HG02938 (cell line): ENCODE measurements around the gene COL16A1.

Experiments used
- ATAC-seq: cut with Tn5 transposase; IDR thresholded peaks from one replicate; pipeline ENCODE4 v1.9.1; 2021; ENCODE audit warnings: mild to moderate bottlenecking, moderate library complexity; ENCODE audit not compliant: unreplicated experiment

Gene COL16A1

DNA sequence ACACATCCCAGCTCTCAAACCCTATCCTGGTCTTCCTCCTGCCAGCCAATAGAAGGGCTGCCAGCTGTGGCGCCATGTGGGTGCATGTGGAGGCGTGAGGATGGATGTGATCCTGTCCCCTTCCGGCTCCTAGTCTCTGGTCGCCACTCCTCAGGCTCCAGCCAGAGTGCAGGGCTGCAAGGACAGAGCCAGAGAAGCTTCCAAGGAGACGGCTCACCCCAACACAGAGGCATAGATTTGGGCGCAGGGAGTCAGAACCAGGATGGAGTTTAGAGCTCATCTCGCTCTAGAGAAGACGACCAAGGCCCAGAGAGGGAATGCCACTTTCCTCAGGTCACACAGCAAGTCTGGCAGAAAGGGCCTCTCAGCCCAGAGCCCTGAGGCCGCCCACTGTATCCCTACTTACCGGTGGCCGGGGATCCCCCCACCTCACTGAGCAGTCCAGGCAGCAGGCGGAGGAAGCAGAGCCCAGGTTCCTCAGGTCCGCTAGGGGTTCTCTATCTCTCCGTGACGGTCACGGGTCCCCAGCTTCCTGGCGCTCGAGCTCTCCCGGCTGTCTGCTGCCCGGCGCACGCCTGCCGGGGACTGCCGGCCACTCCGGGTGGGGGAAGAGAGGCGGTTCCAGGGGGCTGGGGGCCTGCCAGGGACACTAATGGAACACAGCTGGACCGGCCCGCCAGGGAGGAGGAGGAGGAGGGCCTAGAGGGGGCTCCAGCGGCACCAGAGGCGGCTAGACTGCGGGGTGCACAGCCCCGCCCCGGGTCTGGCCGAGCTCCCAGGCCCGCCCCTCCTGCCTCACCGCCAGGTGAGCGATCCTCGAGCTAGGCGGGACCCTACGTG, at the start of gene COL16A1:
TSS of gene COL16A1 (minus strand) at position 587 of the 840 bp plus-strand sequence. CDS start 1,824 bp downstream, outside the sequence.
- no peak for ATAC-seq

DNA sequence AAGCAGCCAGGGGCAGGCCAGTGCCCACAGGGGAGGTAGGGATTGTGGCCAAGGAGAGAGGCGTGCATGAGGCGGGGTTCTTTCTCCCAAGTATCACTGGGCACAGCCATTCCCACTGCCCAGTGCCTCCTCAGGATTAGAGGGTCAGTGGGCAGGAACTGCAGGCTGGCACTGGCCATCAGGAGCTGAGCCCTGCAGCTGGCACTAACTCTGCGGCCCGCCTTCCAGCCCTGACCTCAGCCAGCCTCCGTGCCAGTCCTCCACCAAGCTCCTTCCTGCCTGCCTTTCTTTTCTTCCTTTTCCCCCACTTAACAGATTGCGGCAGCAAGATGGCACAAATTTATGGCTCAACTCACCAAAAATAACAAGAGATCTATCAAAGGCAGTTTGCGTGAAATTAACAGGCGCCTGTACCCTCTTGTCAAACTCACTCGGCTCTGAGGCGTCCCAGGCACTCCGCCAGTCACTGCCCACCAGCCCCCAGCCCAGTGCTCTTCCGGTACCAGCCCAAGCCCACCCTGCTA, 49.2 kb upstream of the COL16A1 start:
- no peak for ATAC-seq

DNA sequence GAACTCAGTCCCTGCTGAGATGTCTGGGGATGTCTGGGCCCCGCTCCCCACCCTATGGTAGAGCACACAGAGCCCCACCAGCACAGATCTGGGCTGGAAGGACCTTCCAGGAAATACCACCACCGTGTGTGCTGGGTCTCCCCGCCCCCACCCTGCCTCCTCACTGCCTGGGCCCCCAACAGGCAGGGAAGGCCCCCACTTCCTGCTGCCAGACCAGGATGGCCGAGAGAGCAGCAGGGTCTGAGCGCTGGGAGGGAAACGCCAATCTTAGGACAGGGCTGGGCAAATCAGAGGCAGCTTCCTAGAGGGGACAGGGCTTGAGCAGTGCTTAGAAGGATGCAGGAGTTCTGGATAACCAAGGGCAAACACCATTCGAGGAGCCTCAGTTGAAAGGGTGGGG, 48.4 kb upstream of the COL16A1 start:
- no peak for ATAC-seq

DNA sequence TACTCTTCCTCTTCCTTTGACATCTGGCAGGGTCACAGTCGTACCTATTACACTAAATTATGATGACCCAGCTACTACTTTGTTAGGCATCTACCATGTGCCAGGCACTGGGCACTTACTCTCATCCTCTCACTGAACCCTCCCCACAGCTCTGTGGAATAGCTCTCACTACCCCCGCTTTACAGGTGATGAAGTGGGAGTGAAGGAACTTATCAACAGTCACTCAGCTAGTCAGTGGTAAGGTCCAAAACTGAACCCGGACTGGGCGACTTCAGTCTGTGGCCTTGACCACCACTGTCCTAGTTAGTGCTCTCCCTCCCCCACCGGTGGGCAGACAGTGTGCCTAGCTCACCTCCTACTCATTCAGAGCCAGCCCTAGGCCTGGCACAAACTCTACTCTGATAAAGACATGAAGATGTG, 48.0 kb upstream of the COL16A1 start:
- no peak for ATAC-seq

DNA sequence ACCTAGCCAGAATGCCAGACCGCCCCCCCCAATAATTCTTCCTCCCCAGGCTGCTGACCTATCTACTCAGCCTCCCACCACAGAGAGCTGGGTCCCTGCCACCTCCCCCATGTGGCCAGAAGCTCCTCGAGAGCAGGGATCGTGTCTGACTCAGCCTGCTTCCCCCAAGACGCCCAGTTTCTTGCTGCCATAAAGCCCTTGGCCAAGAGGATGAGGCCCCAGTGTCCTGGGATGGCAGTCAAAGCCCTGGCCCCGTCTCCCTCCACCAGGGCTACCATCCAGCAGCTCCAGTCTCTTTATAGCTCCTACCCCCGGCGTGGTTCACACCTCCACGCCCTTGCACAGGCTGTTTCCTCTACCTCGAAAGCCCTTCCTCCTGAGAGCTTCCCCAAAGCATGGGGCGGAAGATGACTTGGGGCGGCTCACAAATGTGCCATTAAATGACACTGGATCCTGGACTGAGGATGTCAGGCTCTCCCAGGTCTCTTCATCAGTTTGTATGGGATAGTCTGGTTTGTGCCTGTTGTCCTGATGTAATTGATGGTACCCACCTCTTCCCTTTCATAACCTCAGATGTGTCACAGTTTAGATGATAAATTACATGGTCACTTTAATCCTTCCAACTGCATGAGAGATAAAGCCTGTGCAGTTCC, 47.2 kb upstream of the COL16A1 start:
- no peak for ATAC-seq

DNA sequence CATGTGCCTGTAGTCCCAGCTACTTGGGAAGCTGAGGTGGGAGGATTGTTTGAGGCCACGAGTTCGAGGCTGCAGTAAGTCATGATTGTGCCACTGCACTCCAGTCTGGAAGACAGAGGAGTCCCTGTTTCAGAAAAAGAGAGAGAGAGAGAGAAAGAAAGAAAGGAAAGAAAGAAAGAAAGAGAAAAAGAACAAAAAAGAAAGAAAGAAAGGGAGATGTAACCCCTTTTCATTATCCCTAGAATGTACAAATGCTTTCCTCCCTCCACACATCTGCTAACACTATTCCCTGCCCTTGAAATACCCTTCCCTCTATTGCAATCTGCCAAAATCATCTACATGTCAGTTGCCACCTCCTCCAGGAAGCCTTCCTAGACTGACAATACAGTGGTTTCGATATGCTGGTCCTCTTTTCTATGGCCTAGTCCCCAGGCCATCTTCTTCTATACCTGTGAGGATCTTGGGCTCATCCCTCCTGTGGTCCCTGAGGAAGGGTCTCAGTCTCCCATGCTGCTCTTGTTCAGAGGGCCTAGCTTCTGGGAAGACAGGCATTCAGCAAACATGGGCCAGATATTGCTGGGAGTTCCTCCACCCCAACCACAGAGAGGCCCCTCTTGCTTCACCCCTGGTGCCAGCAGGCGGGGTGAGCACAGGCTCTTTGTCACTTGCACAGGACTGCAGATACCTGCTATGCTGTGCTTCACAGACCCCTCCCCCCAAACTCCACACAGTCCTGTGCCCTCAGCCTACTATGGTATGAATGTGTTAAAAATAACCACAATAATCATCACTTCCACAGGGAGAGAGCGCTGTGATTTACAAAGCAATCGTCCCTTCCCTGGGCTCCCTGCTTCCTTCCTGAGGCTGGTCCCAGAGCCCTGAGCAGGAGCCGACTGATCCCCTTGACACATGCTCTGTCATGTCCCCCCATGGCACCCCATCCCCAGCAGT, 46.2 kb upstream of the COL16A1 start:
- ATAC-seq = no peak

DNA sequence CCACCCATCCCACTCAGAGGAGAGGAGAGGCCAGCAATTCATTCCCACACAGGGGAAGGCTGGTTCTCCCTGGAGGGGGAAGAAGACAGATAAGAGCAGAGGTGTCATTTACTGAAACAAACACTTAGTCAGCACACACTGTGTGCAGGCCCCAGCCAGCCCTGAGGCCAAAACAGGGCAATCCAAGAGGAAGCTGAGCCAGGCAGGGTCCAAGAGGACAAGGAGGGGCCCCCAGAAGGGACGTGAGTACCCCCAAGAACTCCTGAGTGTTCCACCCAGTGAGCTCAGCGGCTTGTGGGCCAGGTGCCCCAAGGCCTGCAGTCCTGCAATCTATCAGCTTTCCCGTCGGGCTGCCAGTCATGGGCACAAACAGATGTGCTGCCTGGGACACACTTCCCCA, 44.5 kb upstream of the COL16A1 start:
- ATAC-seq = no peak

DNA sequence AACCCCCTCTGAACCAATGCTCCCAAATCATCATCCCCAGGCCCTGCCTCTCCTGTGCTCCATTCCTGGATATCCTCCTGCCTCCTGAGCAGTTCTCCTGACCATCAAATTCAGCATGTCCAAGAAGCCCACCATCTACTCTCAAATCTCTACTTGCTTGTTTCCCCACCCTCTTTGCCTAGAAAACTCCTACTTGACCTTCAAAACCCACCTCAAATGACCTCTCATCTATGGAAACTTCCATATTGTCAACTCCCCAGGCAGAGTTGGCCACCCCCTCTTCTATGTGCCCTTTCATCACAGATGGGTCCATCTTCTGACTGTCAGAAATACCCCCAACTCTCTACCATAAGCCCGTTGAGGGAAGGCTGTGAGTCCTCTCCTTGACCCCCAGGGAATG, 43.5 kb upstream of the COL16A1 start:
- no peak for ATAC-seq

DNA sequence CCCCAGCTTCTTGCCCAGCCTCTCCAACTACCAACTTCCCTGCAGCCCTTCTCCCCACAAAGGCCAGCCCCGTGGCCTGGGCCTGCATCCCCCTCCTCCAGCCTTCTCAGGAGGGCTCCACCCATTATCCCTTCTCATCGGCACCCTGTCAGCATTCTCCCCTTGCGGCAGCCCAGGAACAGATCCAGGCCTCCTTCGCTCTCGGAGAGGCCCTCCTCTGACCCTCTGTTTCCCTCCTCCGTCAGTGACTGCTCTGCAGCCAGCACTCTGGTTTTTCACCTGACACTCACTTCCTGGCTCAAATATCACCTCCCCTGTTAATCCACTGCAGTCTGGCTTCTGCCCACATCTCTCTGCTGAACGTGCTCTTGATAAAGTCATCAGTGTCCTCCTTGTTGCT, 42.9 kb upstream of the COL16A1 start:
- no peak for ATAC-seq

DNA sequence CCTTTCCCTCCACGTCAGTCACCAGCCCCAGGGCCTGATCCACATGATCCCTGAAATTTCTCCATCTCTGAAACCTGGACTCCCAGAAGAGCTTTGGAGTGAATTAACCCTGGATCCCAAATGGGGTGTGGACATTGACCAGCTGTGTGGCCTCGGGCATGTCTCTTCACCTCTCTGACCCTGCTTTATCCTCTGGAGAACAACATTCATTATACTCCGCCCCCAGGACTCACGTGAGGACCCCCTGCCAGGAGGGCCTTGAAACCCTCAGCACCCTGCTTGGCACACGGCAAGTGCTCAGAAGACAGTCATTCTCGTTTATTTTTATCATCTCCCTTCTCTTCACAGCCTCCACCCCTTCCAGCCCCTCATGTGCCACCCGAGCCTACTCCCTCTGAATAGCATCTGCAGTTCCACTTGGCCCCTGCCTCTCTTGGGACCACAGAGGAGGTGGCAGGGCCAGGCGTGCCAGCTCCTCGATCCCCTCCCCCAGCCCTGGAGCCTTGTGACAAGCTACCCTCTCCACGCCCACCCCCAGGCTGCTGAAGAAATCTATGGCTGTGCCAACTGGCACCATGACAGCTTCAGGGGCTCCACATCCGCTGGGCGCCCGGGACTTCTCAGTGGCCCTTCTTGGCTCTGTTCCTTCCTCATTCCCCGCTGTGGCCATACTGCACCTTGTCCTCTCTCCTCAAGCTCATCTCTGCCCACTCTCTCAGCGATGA, 42.3 kb upstream of the COL16A1 start:
- no peak for ATAC-seq

DNA sequence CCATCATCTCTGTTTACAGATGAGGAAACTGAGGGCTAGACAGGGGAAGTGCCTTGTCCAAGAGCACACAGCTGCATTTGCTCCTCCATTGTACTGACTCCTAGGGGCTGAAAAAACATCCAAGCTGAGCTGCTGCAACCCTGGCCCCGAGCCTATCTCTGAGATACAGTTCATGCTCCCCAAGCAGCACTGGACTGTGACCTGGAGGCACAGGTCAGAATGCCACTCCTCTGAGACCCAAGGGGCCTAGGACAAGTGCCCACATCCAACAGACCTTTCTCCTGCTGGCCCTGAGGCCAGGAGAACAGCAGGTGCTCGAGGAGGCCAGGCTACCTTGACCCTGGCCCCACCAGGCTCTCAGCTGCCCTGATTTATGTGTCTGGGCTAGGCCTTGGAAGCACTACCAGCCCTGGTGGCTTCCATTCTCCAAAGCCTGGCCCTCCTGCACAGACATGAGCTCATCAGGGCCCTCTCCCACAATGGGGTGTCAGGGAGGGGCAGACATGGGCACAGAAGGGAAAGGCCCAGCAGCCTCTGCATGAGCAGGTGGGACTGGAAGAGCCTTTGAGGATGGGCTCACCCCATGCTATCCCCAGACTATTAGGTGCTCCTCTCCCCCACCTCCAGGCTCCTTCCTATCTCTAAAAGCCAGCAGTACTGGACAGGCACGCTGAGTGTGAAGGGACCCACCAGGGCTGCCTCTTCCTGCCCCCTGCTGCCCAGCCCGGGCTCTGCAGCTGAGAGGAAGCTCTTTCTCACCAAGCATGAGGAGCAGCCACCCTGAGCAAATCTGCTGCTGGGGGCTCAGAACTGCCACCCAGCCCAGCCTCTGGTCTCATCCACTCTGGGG, 41.5 kb upstream of the COL16A1 start:
- ATAC-seq = no peak

DNA sequence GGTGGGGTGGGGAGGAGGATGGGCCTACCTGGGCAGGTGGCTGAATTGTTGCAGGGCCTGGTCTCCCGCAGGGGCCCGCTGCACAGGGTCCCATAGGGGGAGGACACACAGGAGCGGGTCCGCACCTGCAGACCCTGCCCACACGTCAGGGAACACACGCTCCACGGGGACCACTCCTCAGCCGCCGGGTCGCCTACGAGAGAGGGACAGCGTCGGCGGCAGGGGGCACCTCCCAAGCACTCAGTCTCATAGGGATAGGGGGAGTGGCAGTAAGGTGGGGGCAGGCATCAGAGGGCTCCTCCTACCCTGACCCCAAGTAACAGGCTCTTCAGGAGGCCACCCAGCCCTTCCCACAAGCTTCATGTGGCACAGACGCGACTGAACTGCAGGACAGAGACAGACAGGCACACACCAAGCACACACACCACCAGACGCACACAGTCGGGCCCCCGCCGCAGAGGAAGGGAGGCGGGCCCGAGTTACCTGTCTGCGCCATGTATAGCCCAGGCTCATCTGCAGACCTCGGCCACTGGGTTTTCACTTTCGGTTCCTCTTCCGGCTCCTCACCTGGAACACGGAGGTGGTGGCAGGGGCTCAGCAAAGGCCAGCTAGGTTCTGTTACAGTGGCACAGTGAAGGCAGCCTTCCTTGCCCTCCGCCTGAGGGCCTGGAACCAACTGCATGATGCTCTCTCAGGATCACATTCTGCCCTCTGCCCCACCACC, 40.5 kb upstream of the COL16A1 start:
- ATAC-seq = no peak

DNA sequence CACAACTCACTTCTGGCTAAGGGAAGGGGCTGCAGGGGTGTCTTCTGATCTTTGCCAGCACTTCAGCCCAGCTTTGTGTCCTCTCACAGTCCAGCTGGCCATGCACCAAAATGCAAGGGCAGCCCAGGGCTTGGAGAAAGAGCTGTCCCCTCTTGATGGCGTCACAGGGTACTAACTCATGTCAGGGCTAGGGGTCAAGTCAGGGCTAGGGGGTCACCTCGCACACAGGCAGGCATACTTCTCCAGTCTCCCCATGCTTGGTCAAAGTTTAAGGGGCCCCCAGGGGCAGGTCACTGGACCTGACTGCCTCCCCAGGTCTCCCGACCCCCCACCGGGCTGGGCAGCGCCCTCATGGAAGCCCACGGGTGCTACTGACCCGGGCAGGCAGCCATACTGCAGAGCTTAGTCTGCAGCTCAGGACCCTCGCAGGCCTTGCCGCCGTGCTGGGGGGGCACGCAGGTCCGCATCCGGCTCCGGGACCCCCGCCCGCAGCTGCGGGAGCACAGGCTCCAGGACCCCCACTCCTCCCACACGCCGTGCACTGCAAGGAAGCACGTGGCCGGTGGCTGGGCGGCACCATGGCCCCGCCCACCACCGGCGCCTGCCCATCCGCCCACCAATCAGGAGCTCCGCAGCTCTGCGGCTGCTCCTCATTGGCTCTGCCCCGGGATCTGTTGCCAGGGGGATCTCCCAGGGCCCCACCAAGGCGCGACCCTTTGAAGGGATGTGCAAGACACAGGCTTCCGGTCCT, 38.8 kb upstream of the COL16A1 start:
- no peak for ATAC-seq

DNA sequence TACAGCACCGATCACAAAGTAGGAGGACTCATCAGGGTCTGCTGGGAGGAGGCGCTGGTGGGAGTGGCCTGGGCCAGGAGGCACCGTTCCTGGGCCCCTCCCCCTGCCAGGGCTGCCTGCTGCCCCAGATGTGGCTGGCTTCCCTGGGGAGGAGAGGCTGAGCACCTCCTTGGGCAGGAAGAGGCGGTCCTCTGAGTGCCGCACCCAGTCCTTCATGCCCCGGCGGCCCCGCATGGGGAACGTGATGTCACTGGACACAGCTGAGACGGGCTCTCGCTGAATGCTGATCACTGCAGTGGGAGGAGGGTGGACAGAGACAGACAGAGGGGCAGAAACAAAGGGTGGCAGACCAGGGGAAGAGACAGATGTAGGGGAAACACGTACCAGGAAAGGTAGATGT, 35.5 kb upstream of the COL16A1 start:
- no peak for ATAC-seq

DNA sequence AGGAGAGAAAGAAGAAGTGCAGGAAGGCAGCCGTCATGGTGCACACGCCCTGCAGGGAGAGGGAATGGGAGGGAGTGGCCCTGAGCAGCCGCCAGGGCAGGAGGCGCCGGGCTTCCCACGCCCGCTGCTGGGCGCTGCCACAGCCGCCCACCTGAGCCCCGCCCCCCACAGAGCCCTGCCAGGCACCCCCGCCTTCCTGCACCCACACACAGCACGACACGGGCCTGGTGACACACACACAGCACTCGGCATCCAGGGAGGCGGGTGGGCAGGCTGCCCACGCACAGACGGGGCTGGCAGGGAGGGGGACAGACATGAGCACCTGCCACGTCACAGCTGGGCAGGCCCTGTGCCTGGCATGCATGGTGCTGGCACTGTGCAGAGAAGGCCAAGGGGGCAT, 32.9 kb upstream of the COL16A1 start:
- no peak for ATAC-seq

DNA sequence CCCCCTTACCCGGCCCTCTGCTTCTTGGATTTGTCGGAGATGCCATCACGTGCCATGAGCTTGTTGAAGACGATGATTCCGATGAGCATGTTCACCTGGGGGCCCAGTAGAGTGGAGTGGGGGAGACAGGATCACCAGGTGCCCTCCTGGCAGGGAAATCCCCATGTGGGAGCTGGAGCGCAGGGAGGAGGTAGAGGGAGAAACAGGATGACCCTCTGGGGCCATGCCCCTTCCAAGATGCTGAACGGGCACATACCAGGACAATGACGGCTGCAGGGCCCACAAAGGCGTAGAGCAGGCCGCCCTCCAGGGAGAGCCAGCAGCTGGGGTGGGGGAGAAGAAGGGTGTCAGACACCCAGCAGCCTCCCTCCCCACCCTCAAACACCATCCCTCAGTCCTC, 31.8 kb upstream of the COL16A1 start:
- no peak for ATAC-seq

DNA sequence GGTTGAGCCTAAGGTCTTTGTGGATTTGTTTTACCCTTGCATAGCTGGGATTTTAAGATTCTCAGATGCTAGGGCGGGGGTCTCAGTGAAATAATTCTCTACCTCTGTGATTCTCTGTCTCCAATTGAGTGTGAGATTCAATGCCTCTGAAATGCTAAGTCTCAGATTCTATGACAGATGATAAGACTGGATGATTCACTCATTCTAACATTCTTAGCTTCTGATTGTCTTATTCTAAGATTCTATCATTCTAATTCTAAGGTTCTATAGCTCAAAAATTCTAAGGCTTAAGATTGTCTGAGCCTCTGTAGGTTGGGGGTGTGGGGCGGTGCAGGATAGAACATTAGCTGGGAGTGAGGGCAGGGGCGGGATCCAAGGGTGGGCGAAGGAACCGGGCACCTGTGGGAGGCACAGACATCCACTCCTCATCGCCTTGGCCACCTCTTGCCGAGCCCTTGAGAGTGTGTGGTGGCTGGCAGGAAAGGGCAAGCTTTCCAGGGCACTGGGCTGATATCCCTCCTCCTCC, 30.8 kb upstream of the COL16A1 start:
- no peak for ATAC-seq
